Activated CD4-positive, alpha-beta T cell treated with anti-CD3 and anti-CD28 coated beads, Interleukin-2, amount 50 U/mL, for 48 hours (primary cell): ENCODE measurements around the gene TOM1L2.
A peak's percentile ranks its signal among the peaks of the same experiment; 100 is the strongest.

Experiments used
- DNase-seq, 2 experiments: peaks; one replicate each; pipeline ENCODE4 v3.0.0-alpha.2; 2020

The TOM1L2 gene

DNA sequence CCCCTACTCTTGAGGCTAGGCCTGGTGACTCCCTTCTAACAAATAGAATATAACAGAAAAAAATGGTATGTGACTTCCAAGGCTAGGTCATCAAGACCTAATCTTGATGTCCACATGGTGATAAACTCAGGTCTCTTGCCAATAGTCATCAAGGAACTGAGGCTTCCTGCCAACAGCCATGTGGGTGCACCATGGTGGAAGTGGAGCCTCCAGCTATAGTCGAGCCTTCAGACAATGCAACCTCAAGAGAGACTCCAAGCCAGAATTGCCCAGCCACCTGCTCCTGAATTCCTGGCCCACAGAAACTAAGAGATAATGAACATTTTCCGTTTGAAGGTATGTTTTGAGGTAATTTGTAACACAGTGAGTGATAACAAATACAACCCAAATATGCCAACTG lies 79.5 kb downstream of the TOM1L2 start:
- DNase-seq: no peak

DNA sequence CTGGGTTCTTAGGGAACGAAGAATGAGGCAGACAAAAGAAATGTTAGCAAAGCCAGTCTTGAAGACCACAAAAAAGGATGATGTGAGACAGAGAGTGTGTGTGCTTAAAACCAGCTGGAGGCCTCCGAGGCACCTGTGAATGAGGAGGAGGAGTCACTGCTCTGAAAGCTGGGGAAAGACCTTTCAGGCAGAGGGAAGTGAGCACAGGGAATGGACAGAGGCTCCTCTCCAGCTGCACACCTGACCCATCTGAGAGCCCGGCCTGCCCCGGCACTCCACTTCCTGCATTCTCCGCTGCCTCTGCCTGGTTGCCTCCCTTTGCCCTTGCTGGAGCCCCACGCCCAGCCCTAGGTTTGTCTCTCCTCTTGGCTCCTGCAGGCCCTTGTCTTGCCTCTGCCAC lies 80.2 kb downstream of the TOM1L2 start:
- DNase-seq: no peak

DNA sequence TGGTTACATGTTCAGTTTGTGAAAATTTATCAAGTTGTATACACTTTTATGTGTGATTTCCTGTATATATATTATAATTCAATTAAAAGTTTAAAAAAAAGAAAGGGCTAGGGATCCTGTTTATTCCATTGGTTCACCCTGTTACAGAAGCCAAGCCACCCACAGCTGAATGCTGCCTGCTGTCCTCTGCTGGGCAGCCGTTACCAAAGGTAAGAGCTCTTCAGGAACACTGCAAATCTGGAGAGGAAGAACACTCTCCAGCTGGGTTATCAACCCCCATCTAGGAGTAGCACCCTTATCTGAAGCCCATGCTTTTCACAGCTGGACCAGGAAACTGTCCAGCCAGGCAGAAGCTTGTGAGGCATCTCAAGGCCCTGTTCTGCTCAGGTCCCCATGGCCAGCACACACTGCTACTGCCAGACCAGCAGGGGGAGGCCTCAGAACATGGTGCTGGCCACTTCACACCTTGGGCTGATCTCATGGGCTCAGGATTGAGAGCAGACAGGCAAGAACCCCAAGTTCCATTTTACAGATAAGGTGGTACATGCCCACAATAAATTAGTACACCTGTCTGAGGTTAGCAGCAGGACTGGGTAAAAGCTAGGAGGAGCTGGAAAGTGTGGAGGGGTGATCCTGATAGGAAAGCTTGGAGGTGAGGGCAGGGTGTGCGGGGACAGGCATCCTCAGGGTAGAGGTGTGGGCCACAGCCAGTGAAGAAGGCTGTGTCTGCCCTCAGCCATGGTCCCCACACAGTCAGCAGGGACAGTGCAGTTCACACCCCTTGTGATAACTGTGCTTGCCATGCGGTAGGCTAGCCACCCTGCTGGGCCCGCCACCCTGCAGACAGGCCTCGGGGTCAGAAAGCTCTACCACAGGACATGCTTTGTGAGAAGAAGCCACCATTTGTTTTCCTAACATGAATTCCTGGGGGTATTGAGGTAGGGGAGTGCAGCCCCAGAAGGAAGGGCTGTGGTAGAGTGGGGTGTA lies 81.1 kb downstream of the TOM1L2 start:
- peak; percentile 37 to 53 for DNase-seq

DNA sequence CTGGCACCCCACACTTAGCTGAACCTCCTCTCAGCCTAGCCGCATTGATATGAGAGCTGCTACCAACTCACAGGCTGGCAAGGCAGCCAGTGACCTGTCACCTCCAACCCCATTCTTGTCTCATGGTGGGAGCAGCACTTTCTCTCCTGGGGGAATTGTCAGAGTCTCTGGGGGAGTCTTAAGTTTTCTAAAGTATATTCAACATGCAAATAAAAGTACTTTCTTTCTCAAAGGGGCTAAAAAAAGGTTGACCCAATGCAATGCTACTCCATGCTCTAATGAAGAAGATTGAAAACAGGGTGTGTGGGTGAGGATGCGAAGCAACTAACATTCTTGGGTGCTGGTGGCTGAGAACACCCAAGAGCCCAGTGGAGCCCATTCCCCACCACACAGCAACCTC lies 82.3 kb downstream of the TOM1L2 start:
- no peak for DNase-seq

DNA sequence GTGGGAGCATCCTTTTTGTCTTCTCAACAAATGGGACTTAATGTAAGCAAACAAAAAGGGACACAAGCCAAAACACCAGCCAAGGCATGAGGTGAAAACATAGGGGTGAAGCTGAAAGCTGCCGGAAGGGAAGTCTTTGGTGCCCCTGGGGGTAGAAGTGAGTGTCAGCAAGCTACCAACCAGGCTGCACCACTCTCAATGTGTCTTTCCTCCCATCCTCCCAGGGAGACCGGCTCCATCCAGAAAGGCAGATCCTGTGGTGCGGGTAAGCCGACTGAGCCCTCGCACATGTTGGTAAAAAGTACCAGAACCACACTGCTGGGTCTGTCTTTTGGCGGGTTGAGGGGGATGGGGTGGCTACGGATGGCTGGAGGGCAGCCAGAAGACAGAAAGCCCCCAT lies 83.4 kb downstream of the TOM1L2 start:
- no peak for DNase-seq

DNA sequence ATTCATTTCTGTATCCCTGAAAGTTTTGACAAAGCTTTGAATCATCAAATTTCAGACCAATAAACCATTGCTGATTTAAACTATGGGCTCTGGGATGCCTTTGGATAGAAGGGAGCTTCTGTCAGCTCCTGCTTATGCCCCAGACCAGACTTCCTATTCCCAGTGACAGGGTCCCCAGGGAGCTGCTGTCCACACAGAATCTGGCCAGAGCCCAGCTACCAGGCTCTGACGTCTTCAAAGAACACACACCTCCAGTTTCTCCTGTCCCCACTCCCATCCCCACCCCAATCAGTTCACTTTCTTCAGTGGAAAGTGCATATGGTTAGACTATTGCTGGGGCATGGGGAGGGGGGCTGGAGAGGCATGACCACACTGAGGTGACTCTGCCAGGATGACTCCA lies 83.8 kb downstream of the TOM1L2 start:
- no peak for DNase-seq

DNA sequence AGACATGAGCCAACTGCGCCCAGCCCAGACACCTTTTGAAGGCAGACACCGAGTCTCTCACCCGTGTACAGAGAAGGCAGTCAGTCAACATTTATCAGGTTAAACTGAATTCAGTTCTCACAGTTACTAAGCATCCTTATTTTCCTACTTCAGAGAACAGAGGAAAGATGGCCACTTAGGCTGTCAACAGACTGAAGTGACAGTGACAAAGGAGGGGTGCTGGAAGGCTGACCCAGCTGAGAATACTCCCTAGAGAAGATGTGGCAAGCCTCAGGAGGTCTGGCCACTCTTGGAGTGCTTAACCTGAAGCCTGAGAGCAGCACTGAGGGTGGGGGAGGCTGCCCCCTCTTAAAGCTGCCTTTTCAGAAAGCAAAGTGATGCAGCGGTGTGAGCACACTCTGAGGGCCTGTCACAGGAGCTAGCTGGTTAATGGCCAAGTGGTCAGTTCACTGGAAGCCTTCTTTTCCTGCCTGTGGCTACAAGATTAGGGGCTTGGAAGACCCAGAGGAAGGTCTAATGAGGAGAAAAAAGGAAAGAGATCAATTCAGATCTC lies 84.4 kb downstream of the TOM1L2 start:
- no peak for DNase-seq

DNA sequence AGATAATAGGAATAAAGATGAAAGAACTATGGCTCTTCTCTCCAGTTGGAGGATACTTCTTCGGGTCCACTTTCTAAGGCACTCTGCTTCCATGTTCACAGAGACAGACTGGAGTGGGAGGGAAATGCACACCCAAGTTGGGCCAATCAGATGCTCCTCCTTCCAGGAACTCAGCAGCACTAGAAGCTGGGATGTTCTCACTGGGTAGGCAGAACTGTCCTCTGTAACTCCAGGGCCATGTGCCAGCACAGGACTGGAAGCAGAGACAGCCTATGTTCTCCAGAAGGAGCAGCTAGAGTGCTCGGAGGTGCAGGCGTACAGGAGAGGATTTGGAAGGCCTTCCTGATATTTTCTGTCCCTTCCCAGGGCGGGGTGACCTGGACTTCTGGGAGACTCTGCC lies 85.5 kb downstream of the TOM1L2 start:
- no peak for DNase-seq

DNA sequence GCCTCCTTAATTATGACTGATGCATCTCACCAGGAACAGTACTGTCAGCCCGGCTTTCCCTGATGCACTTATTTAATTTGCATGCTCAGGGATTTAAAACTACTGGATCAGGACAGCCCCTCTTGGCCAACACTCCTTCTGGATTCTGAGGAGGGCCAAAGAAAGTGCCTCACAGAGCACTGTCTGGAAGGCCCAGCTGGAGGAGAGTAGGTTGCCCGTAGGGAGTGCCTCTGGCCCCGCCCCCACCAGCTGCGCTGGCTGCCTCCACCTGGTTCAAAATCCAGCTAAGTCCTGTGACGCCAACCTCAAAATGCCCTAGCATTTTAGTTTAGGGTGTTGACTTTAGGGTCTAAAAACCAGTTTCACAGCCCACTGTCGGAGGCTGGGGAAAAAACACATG lies 86.0 kb downstream of the TOM1L2 start:
- no peak for DNase-seq

DNA sequence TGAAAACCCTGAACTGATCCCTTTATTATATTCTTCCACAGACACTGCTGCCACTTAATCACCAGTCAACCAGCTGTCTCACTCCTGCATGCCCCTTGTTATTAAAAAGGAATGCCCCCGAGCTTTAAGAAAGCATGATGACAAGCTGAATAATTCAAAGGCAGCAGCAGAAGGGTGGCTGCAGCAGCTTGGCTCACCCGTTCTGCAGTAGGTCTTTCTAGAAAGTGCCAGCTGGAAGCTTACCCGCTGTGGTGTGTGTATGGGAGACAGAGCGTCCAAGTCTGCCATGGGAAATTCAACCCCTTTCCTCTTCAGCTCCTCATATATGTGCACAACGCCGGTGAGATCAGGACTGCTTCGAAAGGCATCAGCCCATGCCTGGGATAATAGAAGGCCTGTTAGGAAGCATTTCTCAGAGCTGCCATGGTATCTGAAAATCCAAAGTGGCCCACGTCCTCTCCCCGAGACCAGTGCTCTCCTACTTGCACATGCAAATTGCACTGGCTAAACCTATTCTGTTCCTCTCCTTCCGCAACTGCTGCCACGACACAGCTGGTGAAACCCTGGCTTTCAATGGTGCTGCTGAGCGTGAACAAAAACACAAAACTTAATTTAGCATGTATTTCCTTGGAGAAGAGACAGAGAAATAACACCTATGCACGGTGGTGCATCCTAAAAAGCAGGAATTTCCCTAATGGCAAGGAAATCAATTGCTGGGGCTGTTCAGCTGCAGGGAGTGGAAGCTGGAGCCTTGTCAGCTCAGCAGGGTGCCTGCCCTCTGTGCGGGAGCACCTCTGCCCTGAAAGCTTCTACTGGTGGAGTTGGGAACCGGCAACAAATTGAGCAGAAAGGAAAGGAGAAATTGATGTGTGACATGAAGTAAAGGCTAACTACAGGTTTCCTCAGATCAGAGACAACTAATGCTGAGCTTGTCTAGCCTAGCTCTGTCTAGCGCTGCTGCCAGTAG lies 87.5 kb downstream of the TOM1L2 start:
- DNase-seq: no peak

DNA sequence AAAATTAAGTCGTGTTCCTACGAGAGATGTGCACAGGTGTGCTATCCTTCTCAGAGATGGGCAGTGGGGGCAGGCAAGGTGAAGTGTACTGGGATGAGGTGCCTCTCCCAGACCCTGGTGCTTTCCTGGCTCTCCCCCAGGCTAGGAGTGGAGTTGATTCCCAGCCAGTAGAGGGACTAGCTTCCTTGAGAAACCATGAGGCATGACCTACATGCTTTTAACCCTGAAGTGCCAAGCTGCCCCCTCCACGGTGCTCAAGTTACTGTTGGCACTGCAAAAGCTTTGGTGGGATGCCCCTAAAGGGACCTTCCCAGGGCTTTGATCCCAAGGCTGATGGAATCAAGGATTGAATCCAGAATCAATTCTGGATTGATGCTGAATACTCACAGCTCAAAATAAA lies 88.4 kb downstream of the TOM1L2 start:
- DNase-seq: no peak

DNA sequence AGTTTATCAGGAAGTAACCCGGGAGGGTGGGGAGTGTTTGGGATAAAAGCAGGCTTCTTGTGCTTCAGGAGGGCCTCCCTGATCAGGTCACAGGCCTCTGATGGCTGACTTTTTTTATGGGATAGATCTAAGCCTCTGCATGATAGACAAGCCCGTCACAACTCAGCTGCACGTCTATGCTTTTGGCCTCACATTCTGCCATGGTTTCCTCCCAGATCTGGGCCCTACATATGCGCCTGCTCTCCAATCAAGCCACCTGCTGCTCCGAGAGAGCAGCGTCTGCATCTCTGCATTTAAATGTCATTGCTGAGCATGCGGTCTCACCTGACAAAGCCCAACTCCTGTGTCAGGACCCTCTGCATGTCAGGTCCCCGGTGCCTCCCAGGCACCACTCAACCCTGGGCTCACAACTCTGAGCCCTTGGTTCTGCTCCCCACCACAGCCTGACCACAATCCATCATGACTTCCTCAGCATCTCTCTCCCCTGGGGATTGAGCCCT lies 90.1 kb downstream of the TOM1L2 start:
- DNase-seq: no peak

DNA sequence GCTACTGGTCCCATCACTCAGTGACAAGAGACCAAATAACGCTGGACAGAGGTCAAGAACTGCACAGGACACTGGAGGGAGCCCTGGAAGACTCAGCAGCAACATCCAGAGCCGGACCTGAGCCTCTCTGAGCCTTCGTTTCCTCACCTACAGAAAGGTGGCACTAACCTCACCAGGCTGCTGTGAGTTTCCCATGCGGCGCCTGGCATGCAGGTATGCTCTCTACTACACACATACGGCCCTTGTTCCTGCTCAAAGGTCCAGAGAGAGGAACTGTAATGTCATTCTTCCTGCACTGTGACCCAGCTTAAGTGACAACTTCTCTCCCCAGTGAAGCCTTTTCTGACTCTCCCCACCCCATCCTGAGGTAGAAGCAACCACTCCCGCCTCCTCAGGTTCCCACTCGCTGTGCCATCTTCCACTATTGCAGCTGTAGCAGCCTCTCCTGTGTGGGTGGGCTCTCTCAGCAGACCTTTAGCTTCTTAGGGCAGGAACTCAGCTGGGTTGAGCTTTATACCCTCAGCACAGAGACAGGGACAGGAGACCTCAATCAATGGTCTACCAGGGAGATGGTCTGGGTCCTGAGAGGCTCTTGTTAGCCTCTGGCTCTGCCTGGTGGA lies 91.5 kb downstream of the TOM1L2 start:
- no peak for DNase-seq

DNA sequence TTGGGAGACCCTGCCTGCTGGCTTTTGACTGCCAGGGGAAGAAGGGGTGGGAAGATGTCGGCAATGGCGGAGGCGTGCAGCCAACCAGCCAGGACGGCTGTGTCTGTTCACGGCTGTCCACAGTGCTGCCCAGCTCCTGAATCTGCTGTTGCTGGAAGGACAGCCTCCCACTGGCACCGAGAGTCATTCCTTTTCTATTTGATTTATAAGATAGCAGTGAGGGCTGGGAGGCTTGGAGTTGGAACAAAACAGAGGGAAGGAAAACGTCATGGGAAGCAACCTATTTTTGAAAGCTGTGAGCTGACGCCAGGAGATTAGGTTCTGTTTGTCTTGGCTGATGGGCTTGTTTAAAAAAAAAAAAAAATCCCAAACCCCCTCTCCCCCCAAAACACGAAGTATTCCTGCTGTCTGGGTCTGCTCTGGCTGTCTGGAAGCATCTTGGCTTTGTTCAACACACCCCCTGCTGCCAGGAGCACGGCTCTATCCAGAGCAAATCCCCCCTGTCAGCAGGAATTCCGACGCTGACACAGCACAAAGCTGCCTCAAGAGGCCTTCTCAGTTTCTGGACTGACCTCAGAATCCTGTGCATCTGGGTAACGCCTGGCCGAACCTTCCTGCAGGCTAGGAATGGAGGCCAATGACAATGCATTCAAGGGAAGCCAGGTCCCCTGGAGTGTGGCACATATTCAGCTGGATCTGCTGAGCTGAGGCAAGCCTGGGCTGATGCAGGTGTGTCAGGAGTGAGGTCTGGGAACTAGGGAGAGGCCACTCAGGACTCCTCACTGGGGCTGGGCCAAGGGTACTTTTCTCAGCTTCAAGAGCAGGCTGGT lies 94.5 kb downstream of the TOM1L2 start:
- DNase-seq: no peak

DNA sequence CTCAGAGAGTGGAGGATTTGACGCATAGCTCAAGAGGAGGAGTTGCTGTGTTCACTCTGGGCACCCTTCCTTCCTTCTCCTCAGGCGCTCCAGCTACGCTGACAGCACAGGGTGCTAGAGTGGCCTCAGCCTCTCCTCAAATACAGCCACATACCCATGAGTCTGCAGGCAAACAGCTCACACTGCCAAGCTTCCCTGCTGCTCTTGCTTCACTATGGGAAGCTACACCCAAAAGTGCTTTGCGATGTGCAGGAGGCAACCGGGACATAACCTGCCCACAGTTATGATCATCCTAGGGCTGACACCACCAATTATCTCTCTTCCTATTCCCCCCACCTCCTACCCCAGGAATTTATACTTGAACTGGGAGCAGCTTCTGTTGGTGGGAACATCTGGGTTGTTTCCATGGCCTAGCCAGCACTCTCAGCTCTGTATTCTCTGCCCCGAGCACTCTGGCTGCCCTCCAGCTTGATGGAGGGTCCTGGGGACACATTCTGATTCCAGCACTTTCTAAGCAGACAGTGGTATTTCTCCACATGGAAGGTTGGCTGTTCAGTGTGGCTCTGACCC lies 95.2 kb downstream of the TOM1L2 start:
- DNase-seq: no peak

DNA sequence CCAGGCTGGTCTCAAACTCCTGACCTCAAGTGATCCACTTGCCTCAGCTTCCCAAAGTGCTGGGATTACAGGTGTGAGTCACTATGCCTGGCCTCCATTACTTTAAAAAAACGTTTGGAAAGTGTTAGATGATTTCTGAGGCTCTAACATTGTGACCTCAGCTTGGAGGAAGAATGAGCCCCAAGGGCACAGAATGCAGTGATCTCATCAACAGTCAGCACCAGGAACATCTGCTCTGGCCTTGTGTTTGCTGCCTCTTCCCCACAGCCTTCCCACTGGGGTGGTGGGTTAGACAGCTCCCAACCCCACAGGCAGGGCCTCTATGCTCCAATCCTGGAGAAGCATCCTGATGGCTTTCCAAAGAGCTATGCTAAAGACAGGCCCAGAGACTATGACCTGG lies 97.7 kb downstream of the TOM1L2 start:
- no peak for DNase-seq

DNA sequence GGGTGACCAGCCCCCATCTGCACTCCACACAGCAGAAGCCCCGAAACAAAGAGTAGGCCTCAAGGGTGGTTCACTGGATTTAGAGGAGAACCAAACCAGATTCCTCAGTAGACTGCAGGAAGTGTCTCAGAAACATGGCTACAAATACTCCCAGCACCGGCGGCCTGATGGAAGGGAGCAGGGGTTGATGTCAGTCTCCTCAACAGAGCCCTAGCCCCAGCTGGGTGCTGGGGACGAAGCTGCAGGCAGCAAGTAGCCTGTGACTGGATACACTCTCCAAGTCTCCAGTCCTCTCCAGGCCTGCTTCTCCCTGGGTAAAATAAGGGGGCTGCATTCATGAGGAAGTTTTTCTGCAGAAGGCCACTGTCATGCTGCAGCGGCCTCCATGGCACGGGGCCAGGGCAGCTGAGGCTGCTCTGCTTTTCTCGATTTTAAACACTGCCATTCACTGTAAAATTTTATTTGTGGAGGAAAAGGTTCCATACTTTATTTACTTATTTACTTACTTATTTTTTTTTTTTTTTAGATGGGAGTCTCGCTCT lies 98.7 kb downstream of the TOM1L2 start:
- DNase-seq: no peak

DNA sequence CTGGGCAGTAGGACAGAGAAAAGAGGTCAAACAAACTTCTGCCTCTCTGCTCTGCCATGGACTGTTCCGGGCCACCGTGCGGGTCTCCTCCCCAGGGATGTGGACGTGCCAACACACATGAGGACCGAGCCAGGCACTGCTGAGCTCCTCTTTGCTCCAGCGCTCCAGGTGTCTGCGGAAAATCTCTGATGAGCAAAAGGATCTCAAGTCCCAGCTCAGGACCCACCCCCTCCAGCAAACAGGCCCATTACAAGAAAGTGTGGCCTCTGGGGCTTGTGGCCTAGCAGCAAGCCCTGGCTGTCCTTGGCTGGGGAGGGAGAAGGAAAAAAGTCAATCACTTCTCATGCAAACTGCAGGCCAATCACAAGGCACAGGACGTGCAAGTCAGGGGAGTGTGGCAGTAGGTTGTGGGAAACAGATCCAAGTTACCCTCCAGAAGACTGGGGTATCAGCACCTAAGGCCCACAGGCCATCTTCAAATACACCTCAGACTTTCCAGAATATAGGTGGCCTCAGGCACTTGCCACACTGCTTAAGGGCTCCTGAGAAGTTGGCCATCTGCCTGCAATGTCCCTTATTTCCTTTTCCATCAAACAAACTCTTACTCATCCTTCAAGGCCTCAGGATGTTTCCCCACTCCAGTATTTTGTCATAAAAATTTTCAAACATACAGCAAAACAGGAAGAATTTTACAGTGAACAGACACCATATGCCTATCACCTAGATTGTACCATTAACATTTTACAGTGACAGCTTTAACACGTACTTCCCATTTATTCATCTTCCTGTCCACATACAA lies 99.5 kb downstream of the TOM1L2 start:
- DNase-seq: no peak

DNA sequence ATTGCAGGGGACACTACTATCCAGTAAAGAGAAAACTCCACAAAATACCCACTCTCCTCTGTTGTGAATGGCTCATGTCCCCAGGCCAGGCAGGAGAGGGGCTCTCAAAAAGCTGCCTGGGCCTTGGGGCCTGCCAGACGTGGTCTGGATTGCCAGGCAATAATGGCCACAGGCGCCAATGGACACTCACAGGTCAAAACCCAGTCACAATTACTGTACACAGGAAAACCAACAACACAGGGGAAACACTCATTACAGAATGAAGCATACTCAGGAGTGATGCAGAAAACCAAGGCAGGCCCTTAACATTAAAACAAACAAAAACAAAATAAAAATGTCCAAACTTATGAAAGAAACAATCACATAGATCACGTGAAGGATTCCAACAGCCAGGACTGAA lies 100.3 kb downstream of the TOM1L2 start:
- DNase-seq: no peak

DNA sequence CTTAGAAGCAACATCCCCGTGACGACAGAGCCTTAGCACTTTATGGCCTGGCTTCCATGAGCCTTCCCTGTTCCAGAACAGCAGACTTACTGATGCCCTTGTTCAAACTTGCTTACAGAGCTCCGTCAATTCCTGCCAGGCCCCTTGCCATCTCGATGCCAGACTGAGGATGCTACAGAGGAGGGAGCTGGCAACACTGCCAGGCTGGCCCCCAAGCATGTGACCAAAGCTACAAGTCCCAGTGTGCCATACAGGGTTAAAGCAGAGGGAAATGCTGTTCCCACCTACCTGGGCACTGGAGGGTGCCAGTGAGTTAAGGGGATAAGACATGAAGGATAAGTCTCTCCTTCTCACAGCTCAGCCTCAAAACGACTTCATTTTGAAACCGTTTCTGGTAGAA lies 102.0 kb downstream of the TOM1L2 start:
- DNase-seq: no peak
